Spinal cord (tissue), 10 donors: ENCODE measurements around the gene YBX1. TPM values are rescaled to one million over a fixed set of nuclear protein-coding genes. Genes with fewer than 3 reads are reported as not detected.

Source experiments
- DNase-seq, 6 donors: peaks; one replicate each; pipeline versions ENCODE4 v3.0.0 to v3.0.0-alpha.2; 2013 to 2015; ENCODE audit warnings: low spot score in 6 of 6, low read depth in 4 of 6
- H3K27ac ChIP-seq: one replicate; pipeline ENCODE4 v1.5.1; 2013; ENCODE audit warnings: low read depth, low read length, control low read depth
- H3K27me3 ChIP-seq: one replicate; pipeline ENCODE4 v1.6.1; 2013; ENCODE audit warnings: low read length; ENCODE audit not compliant: control insufficient read depth, insufficient read depth
- H3K36me3 ChIP-seq: one replicate; pipeline ENCODE4 v1.6.1; 2013; ENCODE audit warnings: low read length; ENCODE audit not compliant: control insufficient read depth, insufficient read depth
- H3K4me1 ChIP-seq: one replicate; pipeline ENCODE4 v1.6.1; 2013; ENCODE audit warnings: low read length; ENCODE audit not compliant: control insufficient read depth, insufficient read depth
- H3K4me3 ChIP-seq: one replicate; pipeline ENCODE4 v1.5.1; 2013; ENCODE audit warnings: low read depth, low read length, control low read depth
- H3K9me3 ChIP-seq: one replicate; pipeline ENCODE4 v1.6.1; 2013; ENCODE audit warnings: low read length; ENCODE audit not compliant: control insufficient read depth, insufficient read depth
- WGBS: methylation state at CpG from one replicate; pipeline ENCODE4 v1.1.5; 2013; ENCODE audit warnings: missing lambda C conversion rate; ENCODE audit not compliant: insufficient coverage; 5-methylcytosine and 5-hydroxymethylcytosine counted together
- polyA plus RNA-seq, 2 donors: library from polyadenylated mRNA; unstranded; fragments of 120-200 nt; gene quantifications; one replicate each; pipeline ENCODE4 v1.2.1, GENCODE V29; 2013; ENCODE audit not compliant: insufficient read length in 2 of 2
- total RNA-seq, 2 donors: library from RNA; depleted of rRNA in 1 of 2; stranded (reverse); fragments of 120-200 nt in 1 of 2; fragments of >200 nt in 1 of 2; gene quantifications; one replicate each; pipeline versions ENCODE4 v1.2.3 to v1.2.4, GENCODE V29; 2013 to 2014
- donor health status: healthy.

The YBX1 gene
- total and polyA plus RNA-seq, 4 donors: 455 to 1,579 (median 1,048) TPM

GRCh38 chr1:42682739-42683531, 717 bp downstream of the YBX1 start:
- WGBS: under 1% methylated on average over 97 of the region's 103 CpGs
- peak in 4 of 6 donors; percentile 38 to 87 (median 68) for DNase-seq

GRCh38 chr1:42684139-42684538, 1.9 kb downstream of the YBX1 start:
- peak in 3 of 6 donors; percentile 3 to 59 (median 39) for DNase-seq
- no peaks in the 10 kb centered on the region for H3K27me3 ChIP-seq
- H3K27ac ChIP-seq: no peak overlapping the region
- peaks cover 5% of the 10 kb centered on the region for H3K4me1 ChIP-seq
- no peaks in the 10 kb centered on the region for H3K36me3 ChIP-seq
- no peaks in the 10 kb centered on the region for H3K9me3 ChIP-seq
- WGBS: 13% methylated on average over 5 of the region's 5 CpGs
- H3K4me3 ChIP-seq: peak overlapping the region; percentile 92

More at GRCh38 chr1:42682739-42683531, 717 bp downstream of the YBX1 start:
- H3K27me3 ChIP-seq: no peaks in the 10 kb centered on the region
- no peaks in the 10 kb centered on the region for H3K36me3 ChIP-seq
- H3K9me3 ChIP-seq: no peaks in the 10 kb centered on the region
- peak overlapping the region; percentile 92 for H3K4me3 ChIP-seq
- peak overlapping the region; percentile 94 for H3K27ac ChIP-seq
- peaks cover 5% of the 10 kb centered on the region for H3K4me1 ChIP-seq

- H3K4me1 ChIP-seq: no peaks in the 10 kb centered on the region
- no peak overlapping the region for H3K27ac ChIP-seq
- no CpG with 5 or more reads among the region's 4 CpGs for WGBS
- no peak overlapping the region for H3K4me3 ChIP-seq
- no peaks in the 10 kb centered on the region for H3K27me3 ChIP-seq
- no peaks in the 10 kb centered on the region for H3K36me3 ChIP-seq
- no peaks in the 10 kb centered on the region for H3K9me3 ChIP-seq
- DNase-seq: no peak
Observed at GRCh38 chr1:42686418-42686817, 4.2 kb downstream of the YBX1 start.

- H3K9me3 ChIP-seq: no peaks in the 10 kb centered on the region
- DNase-seq: no peak
- WGBS: 70% methylated on average over 2 of the region's 3 CpGs
- no peak overlapping the region for H3K27ac ChIP-seq
- H3K36me3 ChIP-seq: no peaks in the 10 kb centered on the region
- H3K27me3 ChIP-seq: no peaks in the 10 kb centered on the region
- no peak overlapping the region for H3K4me3 ChIP-seq
- H3K4me1 ChIP-seq: peaks cover 4% of the 10 kb centered on the region
Observed at GRCh38 chr1:42689912-42690311, 7.7 kb downstream of the YBX1 start.

- no peaks in the 10 kb centered on the region for H3K36me3 ChIP-seq
- no peak overlapping the region for H3K4me3 ChIP-seq
- peaks cover 4% of the 10 kb centered on the region for H3K4me1 ChIP-seq
- no peaks in the 10 kb centered on the region for H3K27me3 ChIP-seq
- no peak for DNase-seq
- H3K27ac ChIP-seq: no peak overlapping the region
- no CpG with 5 or more reads among the region's 1 CpG for WGBS
- no peaks in the 10 kb centered on the region for H3K9me3 ChIP-seq
Observed at GRCh38 chr1:42690477-42691156, 8.4 kb downstream of the YBX1 start.

- H3K27me3 ChIP-seq: no peaks in the 10 kb centered on the region
- no peak overlapping the region for H3K27ac ChIP-seq
- H3K36me3 ChIP-seq: no peaks in the 10 kb centered on the region
- no CpG with 5 or more reads among the region's 4 CpGs for WGBS
- peaks cover 4% of the 10 kb centered on the region for H3K4me1 ChIP-seq
- no peaks in the 10 kb centered on the region for H3K9me3 ChIP-seq
- no peak for DNase-seq
- H3K4me3 ChIP-seq: no peak overlapping the region
Observed at GRCh38 chr1:42691157-42691498, 8.9 kb downstream of the YBX1 start.

- Histone ChIP-seq H3K4me3 (no peak overlapping the region), H3K27me3 (no peaks in the 10 kb centered on the region), H3K4me1 (peaks cover 4% of the 10 kb centered on the region), H3K27ac (no peak overlapping the region), H3K9me3 (no peaks in the 10 kb centered on the region), H3K36me3 (peaks cover 7% of the 10 kb centered on the region)
- DNase-seq: no peak
- WGBS: 41% methylated on average over 4 of the region's 5 CpGs
Observed at GRCh38 chr1:42692461-42692860, 10.2 kb downstream of the YBX1 start.

- DNase-seq: no peak
- Histone ChIP-seq H3K27me3 (no peaks in the 10 kb centered on the region), H3K36me3 (peaks cover 10% of the 10 kb centered on the region), H3K27ac (no peak overlapping the region), H3K4me1 (peaks cover 4% of the 10 kb centered on the region), H3K9me3 (no peaks in the 10 kb centered on the region), H3K4me3 (no peak overlapping the region)
- WGBS: no CpG with 5 or more reads among the region's 2 CpGs
Observed at GRCh38 chr1:42692911-42693310, 10.7 kb downstream of the YBX1 start.

- no peak overlapping the region for H3K4me3 ChIP-seq
- H3K9me3 ChIP-seq: no peaks in the 10 kb centered on the region
- no peak for DNase-seq
- H3K27me3 ChIP-seq: no peaks in the 10 kb centered on the region
- H3K27ac ChIP-seq: no peak overlapping the region
- WGBS: 100% methylated on average over 2 of the region's 4 CpGs
- no peaks in the 10 kb centered on the region for H3K4me1 ChIP-seq
- peaks cover 34% of the 10 kb centered on the region for H3K36me3 ChIP-seq
Observed at GRCh38 chr1:42698081-42698813, 16.0 kb downstream of the YBX1 start.
